ENCODE data around the gene PLEKHH3.

GRCh38 chr17:42695500-42695899, 18.7 kb upstream of the PLEKHH3 start:
- TF ChIP-seq ZNF274 (IDR thresholded peaks at IDR 0.05; ENCODE audit: low read depth, low read length) (no peak), SUZ12 (IDR thresholded peaks at IDR 0.05; ENCODE audit: extremely low read depth, insufficient read depth, insufficient read length) (no peak)
